ENCODE data around the gene FGFR2.
A peak's percentile ranks its signal among the peaks of the same experiment; 100 is the strongest.
"Not testable (repeated sequence)": the region's sequence is repeated elsewhere in the genome, so short reads cannot be mapped to it uniquely, and the experiment has no call there.

FGFR2 gene

DNA sequence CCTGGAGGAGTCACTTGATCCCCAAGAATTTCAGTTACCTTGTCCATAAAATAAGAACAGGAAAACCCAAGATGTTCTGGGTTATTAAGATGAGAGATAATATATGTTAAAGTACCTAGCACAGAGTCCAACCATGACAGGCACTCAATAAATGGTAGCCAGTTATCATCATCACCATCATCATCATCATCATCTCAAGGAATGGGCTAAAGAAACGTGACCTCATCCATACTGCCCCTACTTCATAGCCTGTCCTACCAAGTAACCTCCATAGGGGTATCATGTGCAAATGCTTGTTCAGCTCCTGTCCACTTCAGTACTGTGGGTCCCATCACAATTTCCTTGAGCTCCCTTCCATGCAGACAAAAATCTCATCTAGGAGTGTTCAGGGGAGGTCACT is 14.4 kb downstream of the FGFR2 start:
- FAIRE-seq, result no peak

GRCh38 chr10:121583258-121583657 is 15.0 kb downstream of the FGFR2 start:
- FAIRE-seq, result no peak

DNA sequence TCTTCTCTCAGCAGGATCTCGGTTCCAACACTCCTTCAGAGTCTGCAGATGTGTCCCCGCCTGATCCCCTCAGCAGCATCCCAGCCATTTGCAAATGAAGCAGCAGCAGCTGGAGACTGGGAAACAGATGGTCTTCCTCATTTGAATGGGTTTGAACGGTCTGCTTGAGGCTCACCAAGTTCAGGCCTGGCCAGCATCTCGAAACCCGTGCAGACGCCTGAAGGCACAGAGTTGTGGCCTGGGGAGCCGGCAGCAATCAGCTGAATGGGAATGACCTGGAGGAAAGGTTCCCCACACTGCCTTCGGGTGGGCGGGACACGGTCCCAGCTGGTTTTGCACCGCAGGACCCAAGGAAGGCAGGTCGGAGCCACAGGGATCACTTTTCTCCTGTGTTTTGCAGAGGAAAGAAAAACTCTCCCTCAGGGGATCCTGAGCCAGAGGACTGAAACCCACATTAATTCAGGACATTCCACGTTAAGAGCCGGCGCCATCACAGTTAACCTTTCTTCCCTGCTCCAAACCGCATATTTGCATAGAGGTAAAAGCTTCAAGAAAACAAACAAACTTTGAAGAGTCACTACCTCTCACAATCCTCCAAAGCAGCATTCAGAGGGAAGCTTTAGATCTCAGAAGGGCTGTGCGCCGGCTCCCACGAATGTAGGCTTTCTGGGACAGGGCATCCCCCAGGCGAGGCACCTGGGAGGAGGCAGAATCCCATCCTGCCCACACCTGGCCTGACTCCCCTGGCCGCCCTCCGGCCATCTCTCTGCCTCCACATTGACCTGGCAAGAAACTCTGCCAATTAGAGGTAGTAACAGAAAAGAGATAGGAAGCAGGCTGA is 17.7 kb downstream of the FGFR2 start:
- no peak for FAIRE-seq

DNA sequence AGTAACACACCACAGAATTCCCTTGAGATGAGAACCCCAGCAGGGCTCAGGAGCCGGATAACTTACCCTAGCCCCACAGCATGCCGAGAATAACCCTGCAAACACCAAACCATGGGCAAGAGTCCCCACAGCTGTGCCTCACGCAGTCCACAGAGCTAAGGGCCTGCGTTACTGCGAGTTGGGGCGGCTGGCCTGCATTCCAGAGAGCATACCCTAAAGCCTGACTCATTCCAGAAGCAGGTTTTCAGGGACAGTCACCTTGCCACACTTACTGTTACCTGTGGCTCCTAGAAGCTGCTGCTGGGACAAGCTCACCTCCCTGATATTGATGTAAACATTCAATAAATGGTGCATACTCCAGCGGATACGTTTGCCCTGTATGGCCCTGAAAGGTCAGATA is 18.6 kb downstream of the FGFR2 start:
- FAIRE-seq, result no peak

DNA sequence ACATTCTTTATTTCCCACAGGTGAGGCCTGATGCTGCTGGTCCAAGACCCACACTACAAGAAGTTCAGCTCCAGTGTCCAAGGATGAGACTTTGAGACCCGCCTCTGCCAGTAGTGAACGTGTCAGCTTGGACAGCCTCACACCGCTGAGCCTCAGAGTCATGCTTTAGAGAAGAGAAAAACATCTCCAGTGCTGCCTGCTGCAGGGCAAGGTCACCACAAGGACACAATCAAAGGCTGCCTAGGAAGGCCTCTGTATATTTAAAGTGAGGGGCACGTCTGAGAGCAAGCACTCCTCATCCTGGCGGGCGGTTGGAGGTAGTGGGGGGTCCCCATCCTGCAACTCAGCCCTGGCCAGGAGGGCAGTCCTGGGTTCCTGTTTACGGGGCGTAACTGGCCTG is 19.3 kb downstream of the FGFR2 start:
- FAIRE-seq, result no peak

DNA sequence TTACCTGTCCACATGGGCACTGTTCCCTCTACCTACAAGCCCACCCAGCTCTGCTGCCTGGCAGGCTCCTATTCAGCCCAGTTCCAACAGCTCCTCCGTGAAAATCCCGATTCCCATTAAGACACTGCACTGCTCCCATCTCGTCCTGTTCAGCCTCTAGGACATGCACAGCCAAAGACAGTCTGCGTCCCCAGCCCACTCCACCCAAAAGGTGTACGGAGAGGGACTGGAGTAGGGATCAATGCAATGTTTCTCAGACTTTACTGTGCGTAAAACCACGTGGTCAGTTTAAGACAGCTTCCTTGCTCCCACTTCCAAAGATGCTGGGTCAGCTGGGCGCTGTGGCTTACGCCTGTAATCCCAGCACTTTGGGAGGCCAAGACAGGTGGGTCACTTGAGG is 19.9 kb downstream of the FGFR2 start:
- FAIRE-seq, result no peak

DNA sequence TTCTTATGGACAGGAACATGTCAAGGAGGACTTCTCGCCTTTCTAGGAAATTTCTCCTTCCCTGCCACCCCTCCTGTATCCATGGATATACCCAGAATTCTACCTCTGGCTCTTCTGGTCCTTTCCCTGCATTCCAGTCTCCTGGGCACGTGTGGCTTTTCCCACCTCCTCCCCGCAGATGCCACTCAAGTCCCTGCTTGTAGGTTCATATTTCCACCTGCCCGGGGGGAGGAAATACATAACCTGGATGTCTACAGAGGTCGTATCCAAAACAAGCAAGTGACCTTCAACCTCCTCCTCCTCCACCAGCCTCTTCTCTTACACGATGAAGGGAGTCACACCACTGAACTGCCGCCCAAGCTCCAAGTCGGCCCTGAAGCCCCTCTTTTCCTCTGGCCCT is 20.7 kb downstream of the FGFR2 start:
- FAIRE-seq, result no peak

- no peak for FAIRE-seq
Measured at GRCh38 chr10:121576139-121576538, 22.1 kb downstream of the FGFR2 start.

DNA sequence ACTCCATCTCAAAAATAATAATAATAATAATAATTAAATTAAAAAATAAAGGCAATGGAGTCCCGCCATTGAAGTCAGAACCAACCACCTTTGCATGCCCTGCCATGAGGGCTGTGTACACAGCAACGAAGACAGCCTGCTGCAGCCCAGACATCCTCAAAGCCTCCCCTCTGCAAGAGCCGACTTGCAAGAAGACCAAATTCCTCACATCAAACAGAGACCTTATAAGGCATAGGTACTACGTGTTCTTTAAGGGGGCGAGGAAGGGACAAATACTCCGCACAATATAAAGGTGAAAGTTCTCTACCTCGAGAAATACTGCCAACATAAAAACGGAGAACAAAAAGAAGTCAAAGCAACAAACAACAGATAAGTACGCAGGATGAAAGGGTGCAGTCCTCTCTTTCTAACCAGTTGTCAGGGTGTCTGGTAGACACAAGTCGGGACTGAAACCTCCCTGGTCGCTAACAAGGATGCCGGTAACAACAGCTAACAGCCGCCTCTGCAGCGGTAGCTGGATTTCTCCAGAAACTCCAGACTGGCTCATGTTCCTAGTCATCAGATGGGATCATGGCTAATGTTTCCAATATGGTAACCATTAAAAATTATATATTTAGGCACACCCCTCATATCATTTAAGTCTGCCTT is 23.6 kb downstream of the FGFR2 start:
- no peak for FAIRE-seq

- no peak for FAIRE-seq
Measured at GRCh38 chr10:121573538-121573941, 24.7 kb downstream of the FGFR2 start.

DNA sequence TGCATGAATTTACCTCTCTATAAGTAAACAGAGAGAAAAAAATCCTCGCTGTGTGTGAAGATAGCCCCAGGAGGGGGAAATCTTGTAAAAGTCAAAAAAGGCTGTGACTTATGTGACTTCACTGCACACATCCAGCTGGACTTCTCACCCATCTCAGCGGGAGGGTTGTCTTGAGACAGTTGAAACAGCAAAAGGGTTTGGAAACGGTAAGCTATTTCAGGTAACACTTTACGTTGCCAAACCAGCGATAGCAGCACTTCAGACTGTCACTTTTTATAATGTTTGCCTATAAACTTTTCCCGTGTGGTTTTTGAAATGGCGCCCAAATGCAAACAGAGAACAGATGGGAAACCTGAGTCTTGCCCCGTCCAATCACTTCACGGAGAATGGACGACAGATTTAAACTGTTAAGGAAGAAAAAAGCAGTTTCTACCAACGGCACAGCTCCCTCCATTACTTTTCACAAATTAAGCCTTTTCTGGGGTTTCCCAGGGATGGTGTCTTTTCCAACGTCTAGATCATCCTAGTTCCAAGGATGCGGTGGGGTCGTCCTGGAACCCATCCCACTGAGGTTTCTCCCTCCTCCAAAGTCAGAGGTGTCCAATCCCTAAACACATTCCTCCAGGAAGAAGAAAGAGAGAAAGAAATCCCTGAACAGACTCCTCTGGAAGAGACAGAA is 25.2 kb downstream of the FGFR2 start:
- no peak for FAIRE-seq

GRCh38 chr10:121570315-121570714 is 27.9 kb downstream of the FGFR2 start:
- FAIRE-seq, result no peak

DNA sequence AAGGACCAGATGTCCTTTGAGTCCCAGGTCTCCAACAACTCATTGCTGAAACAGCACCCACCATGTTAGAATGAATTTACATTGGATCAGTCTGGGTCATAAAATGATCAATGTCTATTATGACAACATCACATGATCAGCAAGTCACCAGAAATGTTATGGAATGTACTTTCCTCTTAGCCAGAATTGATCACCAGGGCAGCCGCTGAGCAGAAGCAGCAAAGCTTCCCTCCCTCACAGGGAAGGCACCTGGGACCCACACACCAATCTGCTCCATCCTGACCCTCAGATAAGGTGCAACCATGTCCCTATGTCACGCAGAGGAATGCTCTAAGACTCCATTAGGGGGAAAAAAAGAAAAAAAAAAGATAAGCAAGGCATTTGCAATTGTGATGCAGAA is 30.0 kb downstream of the FGFR2 start:
- no peak for FAIRE-seq

GRCh38 chr10:121567569-121567968 is 30.7 kb downstream of the FGFR2 start:
- no peak for FAIRE-seq

GRCh38 chr10:121566755-121567154 is 31.5 kb downstream of the FGFR2 start:
- FAIRE-seq, result no peak

GRCh38 chr10:121559326-121560026 is 38.8 kb downstream of the FGFR2 start:
- no peak for FAIRE-seq

- FAIRE-seq, result no peak
Measured at GRCh38 chr10:121558238-121558637, 40.0 kb downstream of the FGFR2 start.

DNA sequence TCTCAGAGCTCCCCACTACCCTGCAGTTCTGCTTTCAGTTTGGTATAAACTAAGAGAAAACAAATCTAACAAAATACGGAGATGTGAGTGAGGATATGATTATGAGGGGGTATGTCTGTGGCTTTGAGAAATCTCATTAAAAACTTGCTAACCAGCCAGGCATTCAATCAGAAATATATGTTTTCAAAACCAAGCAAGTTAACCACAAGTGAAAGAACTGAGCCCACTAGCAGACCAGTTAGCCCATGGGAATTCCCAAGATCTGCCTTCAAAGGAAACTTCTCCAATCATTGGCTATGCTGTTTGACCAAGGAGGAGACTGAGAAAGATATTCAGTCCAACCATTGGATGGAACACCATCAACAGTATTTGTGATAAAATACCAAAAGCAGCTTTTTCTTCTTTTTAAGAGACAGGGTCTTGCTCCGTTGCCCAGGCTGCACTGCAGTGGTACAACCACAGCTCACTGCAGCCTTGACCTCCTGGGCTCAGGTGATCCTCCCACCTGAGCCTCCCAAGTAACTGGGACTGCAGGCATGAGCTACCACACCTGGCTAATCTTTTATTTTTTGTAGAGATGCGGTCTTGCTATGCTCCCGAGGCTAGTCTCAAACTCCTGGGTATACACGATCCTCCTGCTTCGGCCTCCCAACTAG is 41.2 kb downstream of the FGFR2 start:
- no peak for FAIRE-seq

DNA sequence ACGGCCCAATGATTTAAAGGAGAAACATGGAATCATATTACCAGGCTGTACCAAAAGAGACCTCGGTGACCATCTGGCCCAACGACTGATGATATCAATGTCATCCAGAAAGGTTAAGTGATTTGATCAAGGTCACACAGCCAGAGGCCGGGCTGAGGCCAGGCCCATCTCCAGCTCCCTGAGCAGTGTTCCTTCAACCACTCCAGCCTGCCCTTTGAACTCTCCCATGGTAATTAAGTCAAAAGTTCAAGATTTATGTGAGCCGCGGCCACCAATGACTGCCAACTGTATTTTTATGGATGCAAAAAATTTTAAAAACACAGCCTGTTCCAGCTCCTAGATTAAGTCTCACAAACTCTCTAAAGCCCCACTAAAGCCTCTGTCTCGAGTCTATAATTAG is 41.8 kb downstream of the FGFR2 start:
- no peak for FAIRE-seq

- FAIRE-seq, result not testable (repeated sequence)
Measured at GRCh38 chr10:121554916-121555315, 43.3 kb downstream of the FGFR2 start.

DNA sequence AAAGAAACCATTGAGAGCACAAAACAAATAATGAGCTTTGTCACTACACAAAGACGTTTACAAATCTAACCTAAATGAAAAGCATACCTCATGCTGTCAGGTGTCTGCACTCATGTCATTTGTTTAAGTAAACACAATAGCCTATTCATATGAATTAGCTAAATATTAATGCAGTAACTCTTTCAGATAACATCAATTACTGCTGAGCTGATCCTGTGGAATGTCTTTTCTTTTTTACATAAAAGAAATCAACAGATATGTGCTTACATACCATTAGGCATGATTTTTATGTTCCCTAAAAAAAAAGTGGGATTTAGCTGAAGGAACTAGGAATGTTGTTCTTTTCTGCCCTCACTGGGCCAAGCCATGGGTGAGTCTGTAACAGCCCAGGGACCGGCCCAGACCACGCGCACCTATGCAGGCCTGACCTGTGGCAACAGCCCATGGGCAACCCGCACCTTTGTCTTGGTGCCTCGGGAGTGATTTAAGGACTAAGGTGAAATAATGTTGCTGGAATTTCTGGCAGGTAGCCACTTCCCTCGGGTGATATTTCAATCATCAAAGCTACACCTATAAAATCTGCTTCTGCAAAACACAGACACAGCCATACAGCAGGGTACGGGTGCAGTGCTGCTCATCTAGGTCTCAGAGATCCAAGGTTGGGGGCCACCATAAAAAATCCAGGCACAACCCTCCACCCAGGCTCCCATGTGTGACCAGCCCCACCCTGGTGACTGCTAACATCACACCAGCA is 44.6 kb downstream of the FGFR2 start:
- FAIRE-seq, result peak; percentile 57

- no peak for FAIRE-seq
Measured at GRCh38 chr10:121552746-121553145, 45.5 kb downstream of the FGFR2 start.
